Smooth muscle cell of the brain vasculature (primary cell): ENCODE results near the gene LCE2A.

Source experiments
- DNase-seq: peaks from one replicate; pipeline ENCODE4 v3.0.0-alpha.2; 2012; ENCODE audit warnings: low read depth, low spot score

Gene LCE2A

DNA sequence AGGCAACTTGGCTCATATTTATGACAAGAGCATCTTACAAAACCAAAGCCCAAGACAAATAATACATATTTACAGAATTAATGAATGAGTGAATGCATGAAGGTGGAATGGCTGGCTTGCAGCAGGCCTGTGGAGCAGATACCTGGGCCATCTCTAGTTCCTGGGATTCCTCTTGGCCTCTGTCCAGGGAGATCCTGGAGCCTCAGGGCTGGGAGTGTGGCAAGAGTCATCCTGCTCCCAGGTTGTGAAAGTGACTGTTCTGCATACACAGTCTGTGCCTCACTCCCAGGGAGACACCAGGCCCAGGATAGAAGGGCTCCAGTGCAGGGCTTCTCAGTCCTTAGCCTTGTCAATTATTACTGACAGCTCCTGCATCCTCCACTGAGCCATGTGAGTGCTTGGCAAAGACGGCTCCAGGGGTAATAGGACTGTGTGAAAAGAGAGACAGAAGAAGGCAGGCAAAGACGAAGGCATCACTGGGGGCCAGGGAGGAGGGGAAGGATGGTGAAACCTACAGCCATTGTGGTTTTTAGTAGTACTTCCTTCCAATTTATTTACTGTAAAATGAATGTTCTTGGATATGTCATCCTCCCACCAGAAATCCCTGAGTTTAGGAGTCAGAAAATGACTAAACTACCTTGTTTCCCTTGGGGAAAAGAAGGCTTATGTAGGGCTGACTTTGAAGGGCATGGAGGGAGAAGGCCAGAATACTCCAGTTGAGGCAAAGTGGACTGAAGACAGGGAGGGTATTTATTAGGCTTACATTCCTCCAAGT is 45.4 kb downstream of the LCE2A start:
- DNase-seq = no peak

DNA sequence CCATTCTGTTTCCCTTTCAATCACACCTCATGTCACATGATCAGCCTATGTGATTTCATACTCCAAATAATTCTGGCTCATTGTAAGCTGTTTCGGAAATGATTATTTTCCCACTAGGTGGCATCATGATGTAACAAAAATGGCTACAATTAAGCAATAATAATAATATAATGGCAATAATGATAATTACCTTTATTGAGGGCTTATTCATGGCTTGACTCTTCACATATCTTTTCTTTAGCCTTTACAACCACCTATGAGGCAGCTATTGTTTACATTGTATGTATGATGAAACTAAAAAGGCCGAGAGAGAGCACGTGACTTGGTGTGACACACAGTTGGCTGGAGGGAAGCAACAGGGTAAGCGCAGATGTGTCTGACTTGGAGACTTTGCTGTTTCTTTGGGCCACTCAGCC is 47.2 kb downstream of the LCE2A start:
- DNase-seq = no peak

DNA sequence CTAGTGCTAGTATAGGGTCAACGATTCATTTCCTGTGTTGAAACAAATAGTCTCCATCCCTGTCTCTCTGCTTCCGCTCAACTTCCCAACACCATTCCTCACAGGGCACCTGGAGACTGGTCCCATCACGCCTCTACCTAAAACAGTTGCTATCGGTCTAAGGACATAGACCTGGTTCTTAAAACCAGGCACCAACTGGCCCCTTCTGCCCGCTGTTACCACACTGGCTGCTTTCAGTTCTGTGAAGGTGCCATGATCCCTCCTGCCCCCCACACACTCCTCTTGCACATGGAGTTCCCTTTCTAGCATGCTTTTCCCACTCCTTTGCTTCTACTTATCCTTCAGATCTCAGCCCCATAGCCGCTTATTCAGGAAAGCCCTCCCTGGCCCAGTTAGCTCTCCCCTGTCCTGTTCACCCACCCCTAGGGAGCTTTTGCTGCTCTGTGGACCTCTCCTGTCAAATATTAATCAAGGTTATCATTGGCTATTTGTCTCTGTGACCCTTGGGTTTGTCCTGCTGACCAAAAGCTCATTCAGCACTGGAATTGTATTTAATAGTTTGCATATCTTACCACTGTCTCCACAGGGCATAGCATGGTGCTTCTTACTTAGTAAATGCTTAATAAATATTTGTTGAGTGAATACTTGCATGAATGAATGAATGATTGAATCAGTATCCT is 47.8 kb downstream of the LCE2A start:
- DNase-seq = no peak

DNA sequence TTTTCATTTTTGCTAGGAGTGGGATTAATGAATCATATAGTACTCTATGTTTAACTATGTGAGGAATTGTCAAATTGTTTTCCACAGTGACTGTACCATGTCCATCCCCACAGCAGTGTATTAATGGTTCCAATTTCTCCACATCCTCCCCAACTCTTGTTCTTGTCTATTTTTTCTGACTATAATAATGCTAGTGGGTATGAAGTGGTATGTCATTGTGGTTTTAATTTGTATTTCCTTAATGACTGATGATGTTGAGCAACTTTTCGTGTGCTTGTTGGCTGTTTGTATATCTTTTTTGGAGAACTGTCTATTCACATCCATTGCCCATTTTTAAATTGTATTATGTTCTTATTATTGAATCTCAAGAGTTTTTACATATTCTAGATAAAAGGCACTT is 49.7 kb downstream of the LCE2A start:
- DNase-seq = no peak
